H1 (cell line): ENCODE data around the gene IQCE. TPM values are rescaled to one million over a fixed set of nuclear protein-coding genes. Genes with fewer than 3 reads are reported as not detected.

ENCODE experiments used
- CTCF ChIA-PET: fragments of 300-600 bp; sonication (Branson Sonifier 250); formaldehyde crosslinking; loops from one replicate; lab custom pipeline; 2021; ENCODE audit not compliant: partially characterized antibody; lab: Charles Lee
- POLR2A ChIA-PET: fragments of 300-600 bp; sonication (Branson Sonifier 250); formaldehyde crosslinking; loops from one replicate; lab custom pipeline; 2021; ENCODE audit warnings: inconsistent platforms; ENCODE audit not compliant: partially characterized antibody; lab: Charles Lee
- DNase-seq, 2 experiments: peaks; one replicate each; pipeline versions ENCODE4 v3.0.0 to v3.0.0-alpha.2; 2010 to 2022; ENCODE audit warnings: low spot score in 2 of 2, low read depth in 1 of 2, mixed read lengths in 1 of 2
- FAIRE-seq: peaks from 2 replicates; lab custom pipeline; 2011; peaks lifted over from hg19 to GRCh38; lab: Jason Lieb, UNC
- H2AFZ ChIP-seq: 2 replicates; pipeline ENCODE4 v1.8.1; 2012; ENCODE audit warnings: low read length, inconsistent platforms
- H2AK5ac ChIP-seq: 2 replicates; pipeline ENCODE4 v1.6.1; 2013; ENCODE audit warnings: low read depth, low read length
- H2BK120ac ChIP-seq: replicated peaks from 2 replicates; pipeline ENCODE3; 2013; ENCODE audit warnings: low read depth, low read length, inconsistent platforms
- H2BK12ac ChIP-seq: 2 replicates; pipeline ENCODE4 v1.6.1; 2013; ENCODE audit warnings: low read depth, low read length
- H2BK15ac ChIP-seq: 2 replicates; pipeline ENCODE4 v1.6.1; 2013; ENCODE audit warnings: low read length
- H2BK20ac ChIP-seq: 2 replicates; pipeline ENCODE4 v1.6.1; 2013; ENCODE audit warnings: low read length
- H2BK5ac ChIP-seq: 2 replicates; pipeline ENCODE4 v1.6.1; 2013; ENCODE audit warnings: low read depth, low read length
- H3K14ac ChIP-seq: 2 replicates; pipeline ENCODE4 v1.6.1; 2013; ENCODE audit warnings: inconsistent platforms; ENCODE audit not compliant: insufficient read length
- H3K18ac ChIP-seq: 2 replicates; pipeline ENCODE4 v1.6.1; 2013; ENCODE audit warnings: low read length; ENCODE audit errors: extremely low read depth
- H3K23ac ChIP-seq: 2 replicates; pipeline ENCODE4 v1.6.1; 2013; ENCODE audit warnings: inconsistent platforms; ENCODE audit not compliant: insufficient read length
- H3K23me2 ChIP-seq: 2 replicates; pipeline ENCODE4 v1.6.1; 2013; ENCODE audit warnings: low read depth, low read length
- H3K27ac ChIP-seq: 2 replicates; pipeline ENCODE4 v1.6.1; 2011; ENCODE audit warnings: low read depth, low read length, inconsistent platforms
- H3K27me3 ChIP-seq, 4 experiments: replicated peaks in 1 of 4; 1 replicate in 1 of 4; 2 replicates in 3 of 4; pipeline versions ENCODE4 v1.6.1 to v1.8.1; 2011 to 2013; ENCODE audit warnings: low read length in 3 of 4, mild to moderate bottlenecking in 3 of 4, inconsistent platforms in 2 of 4, mixed read lengths in 2 of 4, moderate library complexity in 1 of 4; ENCODE audit not compliant: control insufficient read depth in 3 of 4, insufficient read depth in 3 of 4; ENCODE audit errors: extremely low read depth in 1 of 4
- H3K36me3 ChIP-seq, 4 experiments: 2 replicates each; pipeline versions ENCODE4 v1.6.1 to v1.8.1; 2011 to 2013; ENCODE audit warnings: mild to moderate bottlenecking in 4 of 4, low read length in 3 of 4, moderate library complexity in 2 of 4, control low read depth in 1 of 4, inconsistent platforms in 1 of 4; ENCODE audit not compliant: insufficient read depth in 4 of 4, control insufficient read depth in 2 of 4
- H3K4ac ChIP-seq: replicated peaks from 2 replicates; pipeline ENCODE3; 2013; ENCODE audit warnings: low read length, low read depth, mixed read lengths, inconsistent platforms; ENCODE audit not compliant: insufficient read length
- H3K4me1 ChIP-seq, 4 experiments: replicated peaks in 1 of 4; 1 replicate in 1 of 4; 2 replicates in 3 of 4; pipeline versions ENCODE4 v1.6.1 to v1.8.1; 2011 to 2013; ENCODE audit warnings: low read length in 3 of 4, inconsistent platforms in 2 of 4, mixed read lengths in 1 of 4; ENCODE audit not compliant: insufficient read depth in 4 of 4, control insufficient read depth in 3 of 4
- H3K4me2 ChIP-seq, 2 experiments: 2 replicates each; pipeline versions ENCODE4 v1.6.1 to v1.8.1; 2011 to 2013; ENCODE audit warnings: low read depth in 2 of 2, low read length in 2 of 2, control low read depth in 1 of 2, inconsistent platforms in 1 of 2, mild to moderate bottlenecking in 1 of 2; ENCODE audit not compliant: insufficient read depth in 1 of 2
- H3K4me3 ChIP-seq, 4 experiments: fragments of 200-600, 300-600 bp in 1 of 4; sonication (generic), shearing (Covaris generic), sonication (Bioruptor Twin) in 1 of 4; 2 replicates each; pipeline versions ENCODE4 v1.5.1 to v1.8.1; 2011 to 2016; ENCODE audit warnings: low read length in 4 of 4, low read depth in 3 of 4, control low read depth in 2 of 4, inconsistent platforms in 2 of 4, mild to moderate bottlenecking in 2 of 4, mixed read lengths in 1 of 4, moderate library complexity in 1 of 4; ENCODE audit not compliant: insufficient read depth in 2 of 4; ENCODE audit errors: extremely low read depth in 1 of 4
- H3K56ac ChIP-seq: replicated peaks from 2 replicates; pipeline ENCODE3; 2013; ENCODE audit warnings: low read depth, mild to moderate bottlenecking, mixed read lengths, low read length, inconsistent platforms; ENCODE audit not compliant: insufficient read length
- H3K79me1 ChIP-seq: 2 replicates; pipeline ENCODE4 v1.6.1; 2013; ENCODE audit warnings: low read depth, low read length, control low read depth
- H3K79me2 ChIP-seq, 2 experiments: 2 replicates each; pipeline versions ENCODE4 v1.6.1 to v1.8.1; 2012 to 2013; ENCODE audit warnings: low read length in 2 of 2, mild to moderate bottlenecking in 2 of 2, inconsistent platforms in 1 of 2; ENCODE audit not compliant: insufficient read depth in 2 of 2, control insufficient read depth in 1 of 2
- H3K9ac ChIP-seq, 4 experiments: replicated peaks in 1 of 4; 1 replicate in 1 of 4; 2 replicates in 3 of 4; pipeline versions ENCODE4 v1.6.1 to v1.8.1; 2011 to 2013; ENCODE audit warnings: low read depth in 3 of 4, low read length in 3 of 4, control low read depth in 2 of 4, mild to moderate bottlenecking in 2 of 4, moderate library complexity in 2 of 4, inconsistent platforms in 1 of 4; ENCODE audit errors: extremely low read depth in 1 of 4
- H3K9me3 ChIP-seq, 2 experiments: 2 replicates each; pipeline versions ENCODE4 v1.6.1 to v1.8.1; 2012 to 2013; ENCODE audit warnings: mild to moderate bottlenecking in 2 of 2, moderate library complexity in 2 of 2, control low read depth in 1 of 2, inconsistent platforms in 1 of 2, low read depth in 1 of 2, low read length in 1 of 2, mixed read lengths in 1 of 2; ENCODE audit not compliant: insufficient read depth in 2 of 2
- H4K20me1 ChIP-seq, 2 experiments: replicated peaks in 1 of 2; 2 replicates each; pipeline versions ENCODE3 to v1.8.1; 2011 to 2013; ENCODE audit warnings: inconsistent platforms in 2 of 2, low read length in 2 of 2, mild to moderate bottlenecking in 1 of 2; ENCODE audit not compliant: insufficient read depth in 2 of 2, control insufficient read depth in 1 of 2
- H4K5ac ChIP-seq: 2 replicates; pipeline ENCODE4 v1.6.1; 2013; ENCODE audit warnings: low read length, low read depth, mixed read lengths, inconsistent platforms; ENCODE audit not compliant: insufficient read length
- H4K8ac ChIP-seq: 2 replicates; pipeline ENCODE4 v1.8.0; 2013; ENCODE audit warnings: mild to moderate bottlenecking, moderate library complexity, low read length, inconsistent platforms; ENCODE audit not compliant: insufficient read depth; ENCODE audit errors: extremely low read depth
- H4K91ac ChIP-seq: replicated peaks from 2 replicates; pipeline ENCODE3; 2013; ENCODE audit warnings: low read length, mixed read lengths, inconsistent platforms; ENCODE audit not compliant: insufficient read length
- CBX5 ChIP-seq: fragments of 300-800, 300-1000 bp; sonication (generic); IDR thresholded peaks from 2 replicates; pipeline ENCODE4 v1.7.1; 2016; ENCODE audit warnings: antibody characterized with exemption, low read length, low read depth
- CTBP2 ChIP-seq: IDR thresholded peaks from 2 replicates; pipeline ENCODE4 v1.7.0; 2011; ENCODE audit warnings: borderline replicate concordance, mild to moderate bottlenecking, moderate library complexity, mixed read lengths, low read length; ENCODE audit not compliant: insufficient read depth, insufficient read length
- EP300 ChIP-seq, 2 experiments: IDR thresholded peaks; 1 replicate in 1 of 2; 2 replicates in 1 of 2; pipeline ENCODE4 v1.6.1; 2011 to 2012; ENCODE audit warnings: low read depth in 2 of 2, low read length in 2 of 2, mild to moderate bottlenecking in 2 of 2, borderline replicate concordance in 1 of 2, inconsistent platforms in 1 of 2, moderate library complexity in 1 of 2
- SUZ12 ChIP-seq: fragments of 200-600 bp; sonication (generic); IDR thresholded peaks from 2 replicates; pipeline ENCODE4 v1.6.1; 2012; ENCODE audit warnings: mild to moderate bottlenecking, inconsistent platforms, low read length, moderate library complexity, mixed read lengths
- TCF12 ChIP-seq: IDR thresholded peaks from 2 replicates; pipeline ENCODE4 v1.6.1; 2011; ENCODE audit warnings: low read depth, mild to moderate bottlenecking, low read length
- TEAD4 ChIP-seq: IDR thresholded peaks from 2 replicates; pipeline ENCODE4 v1.6.1; 2012; ENCODE audit warnings: low read depth, low read length, inconsistent platforms, mixed read lengths
- WGBS, 2 experiments: shearing (Covaris generic) in 1 of 2; methylation state at CpG; one replicate each; pipeline versions ENCODE4 v1.1.6 to v1.1.7; 2013 to 2015; ENCODE audit warnings: low lambda C conversion rate in 2 of 2, mixed read lengths in 2 of 2, inconsistent platforms in 1 of 2, low coverage in 1 of 2, missing lambda C conversion rate in 1 of 2; ENCODE audit not compliant: insufficient replicate concordance in 2 of 2, insufficient coverage in 1 of 2, insufficient read length in 1 of 2; ENCODE audit errors: extremely low coverage in 1 of 2, missing lambda C conversion rate in 1 of 2; 5-methylcytosine and 5-hydroxymethylcytosine counted together
- polyA plus RNA-seq, 7 experiments: library from polyadenylated mRNA; depleted of rRNA in 3 of 7; stranded (reverse) in 5 of 7; unstranded in 2 of 7; fragments of >200 nt in 5 of 7; fragments of 200-250 nt in 2 of 7; gene quantifications; 1 replicate in 5 of 7; 2 replicates in 1 of 7; 4 replicates in 1 of 7; pipeline versions ENCODE4 v1.2.1 to v1.2.3, GENCODE V29; 2011 to 2013; ENCODE audit warnings: missing spikeins in 2 of 7, mixed read lengths in 2 of 7
- total RNA-seq: library from RNA; stranded (reverse); fragmentation: NEBNext Ultra II Directional; extraction: Animal tissue kit (Norgen Biotek cat#: 25700); gene quantifications from 2 replicates; pipeline ENCODE4 v1.2.1, GENCODE V29; 2021
- TF ChIP-seq, protein P1 (sequence below): IDR thresholded peaks from 2 replicates; pipeline ENCODE4 v1.6.1; 2012; ENCODE audit warnings: inconsistent platforms
- TF ChIP-seq, protein P2 (sequence below): IDR thresholded peaks from 2 replicates; pipeline ENCODE4 v1.6.1; 2012; ENCODE audit warnings: inconsistent platforms

The IQCE gene
- total and polyA plus RNA-seq, 2 of the 8 experiments (the other 6 are each of a cell fraction or from before 2014, with no cell fraction given): 2.2 to 4.9 TPM

- peak overlapping the region; percentile 61 for H3K56ac ChIP-seq
- H3K79me2 ChIP-seq: peaks cover 0 to 20% of the 10 kb centered on the region in 2 experiments; a peak in 3 of 4 replicates
- H3K4me3 ChIP-seq: peak overlapping the region in 3 of 4 experiments; percentile 23 to 73 (median 38); a peak in 5 of 8 replicates
- H4K91ac ChIP-seq: peak overlapping the region; percentile 100
- H2BK15ac ChIP-seq: peak overlapping the region; percentile 88
- peak overlapping the region; percentile 91 for H2BK120ac ChIP-seq
- ChIA-PET POLR2A (interaction anchor here (0.6 to 3.6 kb wide), 16 partner anchors 14 to 122 kb away, joined by 3 to 16 read pairs (median 3); partner anchors contain the start of gene TTYH3), CTCF (interaction anchor here (0.9 to 6.9 kb wide), 5 partner anchors 19 to 73 kb away, joined by 3 to 42 read pairs (median 4); no protein-coding TSS in a partner anchor)
- peak overlapping the region; percentile 78 for H3K27ac ChIP-seq
- H2AFZ ChIP-seq: no peak overlapping the region
- peak overlapping the region; percentile 89 for H2BK20ac ChIP-seq
- H3K27me3 ChIP-seq: peaks cover 0 to 12% (median 5%) of the 10 kb centered on the region in 4 experiments; a peak in 6 of 7 replicates
- no peak for FAIRE-seq
- H3K18ac ChIP-seq: peak overlapping the region; percentile 99
- no peaks in the 10 kb centered on the region; the same call in 1 of the 2 replicates for H3K79me1 ChIP-seq
- H2BK12ac ChIP-seq: peak overlapping the region; percentile 99
- H3K9ac ChIP-seq: peak overlapping the region in 3 of 4 experiments; percentile 8 to 63 (median 63); a peak in 4 of 7 replicates
- peak overlapping the region; percentile 67 to 85 for H3K4me2 ChIP-seq
- H3K4ac ChIP-seq: peak overlapping the region; percentile 97
- H3K23me2 ChIP-seq: peaks cover 21% of the 10 kb centered on the region
- H3K14ac ChIP-seq: no peak overlapping the region
- TF ChIP-seq EP300 (IDR thresholded peaks at IDR 0.05; ENCODE audit: borderline replicate concordance in 1 of 2, low read depth in 2 of 2, low read length in 2 of 2) (0 out of 3 replicates have a peak, but pooled peaks of 1 of the 2 experiments have one; percentile 12), CBX5 (no peak), TEAD4 (0 out of 2 replicates have a peak, but pooled peaks have one; percentile 2), SUZ12 (no peak), TCF12 (0 out of 2 replicates have a peak, but pooled peaks have one; percentile 36), CTBP2 (peak; percentile 40)
- TF ChIP-seq, protein P1, sequence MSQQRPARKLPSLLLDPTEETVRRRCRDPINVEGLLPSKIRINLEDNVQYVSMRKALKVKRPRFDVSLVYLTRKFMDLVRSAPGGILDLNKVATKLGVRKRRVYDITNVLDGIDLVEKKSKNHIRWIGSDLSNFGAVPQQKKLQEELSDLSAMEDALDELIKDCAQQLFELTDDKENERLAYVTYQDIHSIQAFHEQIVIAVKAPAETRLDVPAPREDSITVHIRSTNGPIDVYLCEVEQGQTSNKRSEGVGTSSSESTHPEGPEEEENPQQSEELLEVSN: peak; percentile 27; the same call in 1 of the 2 replicates
- TF ChIP-seq, protein P2, sequence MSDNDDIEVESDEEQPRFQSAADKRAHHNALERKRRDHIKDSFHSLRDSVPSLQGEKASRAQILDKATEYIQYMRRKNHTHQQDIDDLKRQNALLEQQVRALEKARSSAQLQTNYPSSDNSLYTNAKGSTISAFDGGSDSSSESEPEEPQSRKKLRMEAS: peak; percentile 69
- peak overlapping the region; percentile 91; the same call in 1 of the 2 replicates for H2AK5ac ChIP-seq
- DNase-seq: peak in 1 of 2 experiments; percentile 83
- WGBS, 2 experiments: 5% methylated on average over 19 of the region's 22 CpGs; no CpG with 5 or more reads in 1 of the 2 experiments
- no peaks in the 10 kb centered on the region for H3K9me3 ChIP-seq
- peak overlapping the region; percentile 88; the same call in 1 of the 2 replicates for H4K8ac ChIP-seq
- no peak overlapping the region for H3K23ac ChIP-seq
- peak overlapping the region; percentile 99; the same call in 1 of the 2 replicates for H2BK5ac ChIP-seq
- H4K20me1 ChIP-seq: peaks cover 18 to 36% of the 10 kb centered on the region in 2 experiments
- peaks cover 6 to 26% (median 17%) of the 10 kb centered on the region in 4 experiments; a peak in 6 of 8 replicates for H3K36me3 ChIP-seq
- peaks cover 0 to 58% (median 49%) of the 10 kb centered on the region in 4 experiments; a peak in 6 of 7 replicates for H3K4me1 ChIP-seq
- peak overlapping the region; percentile 96 for H4K5ac ChIP-seq
These were observed 35.3 kb upstream of the IQCE start for GRCh38 chr7:2523461-2523936.
